NCI-H2227 (cell line): ENCODE results near the gene OR56A5.

Experiments
- DNase-seq: peaks from one replicate; lab custom pipeline; 2025; ENCODE audit not compliant: unreplicated experiment; lab: John Stamatoyannopoulos, UW

The OR56A5 gene

GRCh38 chr11:5933116-5933515 lies 35.2 kb downstream of the OR56A5 start:
- DNase-seq: no peak

DNA sequence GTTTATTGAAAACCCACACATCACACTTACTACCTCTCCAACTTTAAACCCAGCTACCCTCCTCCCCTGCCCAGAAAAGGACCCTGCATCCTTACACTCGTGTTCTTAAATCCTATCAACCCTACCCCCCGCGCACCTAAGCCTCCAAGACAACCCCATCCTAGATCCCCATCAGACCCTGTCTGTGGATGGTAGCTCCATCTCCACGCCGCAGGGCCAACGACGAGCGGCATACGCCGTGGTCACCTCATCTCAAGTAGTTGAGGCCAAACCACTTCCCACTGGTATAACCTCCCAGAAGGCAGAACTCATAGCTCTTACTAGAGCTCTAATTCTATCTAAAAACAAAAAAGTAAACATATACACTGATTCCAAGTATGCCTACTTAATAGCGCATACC lies 35.6 kb downstream of the OR56A5 start:
- DNase-seq: no peak

- no peak for DNase-seq
Measured at GRCh38 chr11:5931061-5931460, 37.2 kb downstream of the OR56A5 start.

DNA sequence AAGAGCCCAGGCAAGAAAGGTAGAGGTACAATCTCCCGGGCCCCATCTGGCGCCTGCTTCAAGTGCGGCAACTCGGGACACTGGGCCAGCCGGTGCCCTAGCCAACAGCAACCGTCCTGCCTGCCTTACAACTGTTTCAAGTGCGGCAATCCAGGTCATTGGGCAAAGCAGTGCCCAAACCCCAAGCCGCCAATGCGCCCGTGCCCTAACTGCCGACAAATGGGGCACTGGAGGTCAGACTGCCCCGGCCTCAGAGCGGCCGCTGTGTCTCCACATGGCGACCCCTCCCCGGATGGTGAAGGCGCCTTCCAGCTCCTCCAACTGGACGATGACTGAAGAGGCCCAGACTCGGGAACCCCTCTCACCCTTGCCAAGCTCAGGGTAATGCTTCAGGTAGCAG lies 37.7 kb downstream of the OR56A5 start:
- no peak for DNase-seq

- DNase-seq: no peak
Measured at GRCh38 chr11:5929571-5930368, 38.5 kb downstream of the OR56A5 start.

DNA sequence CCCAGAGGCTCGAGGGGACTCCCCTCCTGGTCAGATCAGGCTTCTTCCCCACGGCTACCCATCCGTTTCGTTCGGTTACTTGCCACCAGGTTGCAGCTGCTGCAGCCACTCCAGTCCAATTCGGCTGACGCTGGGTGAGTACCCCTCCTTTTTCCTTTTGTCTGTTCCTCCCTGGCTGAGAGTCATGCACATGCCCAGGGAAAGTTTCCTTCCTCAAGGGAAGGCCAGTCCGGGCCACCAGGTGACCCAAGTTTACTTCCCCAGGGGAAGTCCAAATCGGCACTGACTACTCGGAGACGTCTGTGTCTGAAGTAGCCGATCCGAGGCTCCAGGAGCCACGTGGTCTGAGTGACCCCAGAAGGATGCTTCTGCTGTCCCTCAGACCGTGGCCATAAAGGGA lies 39.5 kb downstream of the OR56A5 start:
- DNase-seq: no peak

- no peak for DNase-seq
Measured at GRCh38 chr11:5928271-5928670, 40.0 kb downstream of the OR56A5 start.

DNA sequence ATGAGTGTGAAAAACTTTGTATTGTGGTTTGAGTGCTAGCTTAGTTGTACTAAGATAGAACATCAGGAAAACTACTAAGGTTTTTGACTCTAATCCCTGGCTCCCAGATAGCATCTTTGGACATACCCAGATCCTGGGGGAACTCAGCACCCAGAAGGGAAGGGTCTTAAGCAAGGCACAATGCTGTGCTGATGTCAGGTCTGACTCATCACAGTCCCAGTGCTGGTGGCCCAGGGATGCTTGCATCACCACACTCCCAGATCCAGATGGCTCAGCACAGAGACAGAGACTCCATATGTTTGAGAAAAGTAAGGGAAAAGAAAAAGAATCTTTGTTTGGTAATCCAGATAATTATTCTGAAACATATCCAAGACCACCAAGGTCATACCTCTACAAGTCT lies 44.5 kb downstream of the OR56A5 start:
- no peak for DNase-seq

DNA sequence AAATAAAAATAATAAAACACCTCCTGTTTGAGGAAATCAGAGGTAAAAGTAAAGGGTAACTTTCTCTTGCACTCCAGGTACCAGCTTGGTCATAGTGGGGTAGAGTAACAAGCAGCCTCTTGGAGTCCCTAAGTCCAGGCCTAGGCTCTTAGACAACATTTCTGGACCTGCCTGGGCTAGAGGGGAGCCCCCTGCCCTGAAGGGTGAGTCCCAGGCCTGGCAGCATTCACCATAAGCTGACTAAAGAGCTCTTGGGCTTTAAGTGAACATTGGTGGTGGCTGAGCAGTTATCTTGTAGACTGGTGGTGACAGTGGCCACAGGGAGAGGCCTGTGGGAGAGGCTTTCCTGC lies 44.9 kb downstream of the OR56A5 start:
- DNase-seq: no peak

GRCh38 chr11:5922749-5923426 lies 45.4 kb downstream of the OR56A5 start:
- DNase-seq: no peak
